CD14-positive monocyte (primary cell): Measurements from ENCODE around the gene LOXHD1. TPM values are rescaled to one million over a fixed set of nuclear protein-coding genes. Genes with fewer than 3 reads are reported as not detected.

Experiments
- DNase-seq, 3 donors: peaks; one replicate each; pipeline ENCODE4 v3.0.0-alpha.2; 2011 to 2022
- H2AFZ ChIP-seq: 2 replicates; pipeline ENCODE4 v1.6.0; 2012; ENCODE audit warnings: mild to moderate bottlenecking, low read depth, low read length, inconsistent platforms; ENCODE audit not compliant: insufficient read depth, poor library complexity, severe bottlenecking
- H3K27ac ChIP-seq, 2 donors: 1 replicate in 1 of 2; 2 replicates in 1 of 2; pipeline ENCODE4 v1.5.1; 2012 to 2013; ENCODE audit warnings: low read length in 2 of 2, control low read depth in 1 of 2, inconsistent platforms in 1 of 2, low read depth in 1 of 2, mild to moderate bottlenecking in 1 of 2
- H3K27me3 ChIP-seq, 2 donors: one replicate each; pipeline versions ENCODE4 v1.6.0 to v1.6.1; 2011 to 2013; ENCODE audit warnings: low read length in 2 of 2; ENCODE audit not compliant: control insufficient read depth in 2 of 2, insufficient read depth in 2 of 2
- H3K36me3 ChIP-seq, 2 donors: replicated peaks in 1 of 2; 1 replicate in 1 of 2; 2 replicates in 1 of 2; pipeline versions ENCODE4 v1.5.1 to v1.6.1; 2012 to 2013; ENCODE audit warnings: low read length in 2 of 2, control low read depth in 1 of 2, inconsistent platforms in 1 of 2, mild to moderate bottlenecking in 1 of 2; ENCODE audit not compliant: insufficient read depth in 2 of 2, control insufficient read depth in 1 of 2
- H3K4me1 ChIP-seq, 2 donors: 1 replicate in 1 of 2; 2 replicates in 1 of 2; pipeline versions ENCODE4 v1.5.1 to v1.6.1; 2012 to 2013; ENCODE audit warnings: low read length in 2 of 2, control low read depth in 1 of 2, inconsistent platforms in 1 of 2, mild to moderate bottlenecking in 1 of 2, moderate library complexity in 1 of 2; ENCODE audit not compliant: insufficient read depth in 2 of 2, control insufficient read depth in 1 of 2
- H3K4me2 ChIP-seq: replicated peaks from 2 replicates; pipeline ENCODE3; 2012; ENCODE audit warnings: low read length, moderate library complexity, mild to moderate bottlenecking; ENCODE audit not compliant: poor library complexity, severe bottlenecking; ENCODE audit errors: extremely low read depth
- H3K4me3 ChIP-seq, 3 experiments: fragments of 200-600 bp in 1 of 3; sonication (generic) in 1 of 3; replicated peaks in 1 of 3; 1 replicate in 2 of 3; 2 replicates in 1 of 3; pipeline ENCODE4 v1.5.1; 2011 to 2013; ENCODE audit warnings: low read length in 3 of 3, mild to moderate bottlenecking in 3 of 3, control low read depth in 2 of 3, low read depth in 2 of 3, inconsistent platforms in 1 of 3, moderate library complexity in 1 of 3
- H3K79me2 ChIP-seq: 2 replicates; pipeline ENCODE4 v1.6.0; 2012; ENCODE audit warnings: mild to moderate bottlenecking, control low read depth, inconsistent platforms, low read length, moderate library complexity; ENCODE audit not compliant: insufficient read depth
- H3K9ac ChIP-seq: 2 replicates; pipeline ENCODE4 v1.6.0; 2017; ENCODE audit warnings: low read length, mild to moderate bottlenecking; ENCODE audit not compliant: insufficient read depth, poor library complexity, severe bottlenecking
- H3K9me3 ChIP-seq, 2 donors: replicated peaks in 1 of 2; 1 replicate in 1 of 2; 2 replicates in 1 of 2; pipeline versions ENCODE4 v1.5.1 to v1.6.1; 2012 to 2013; ENCODE audit warnings: low read length in 2 of 2, control low read depth in 1 of 2; ENCODE audit not compliant: control insufficient read depth in 1 of 2, insufficient read depth in 1 of 2
- H4K20me1 ChIP-seq: 2 replicates; pipeline ENCODE4 v1.6.0; 2012; ENCODE audit warnings: mild to moderate bottlenecking, low read length, control low read depth, moderate library complexity; ENCODE audit not compliant: insufficient read depth
- H3K27ac Mint-ChIP-seq, 7 donors: one replicate each; pipeline ENCODE4 v1.8.0; 2020; ENCODE audit warnings: mild to moderate bottlenecking in 7 of 7, mixed read lengths in 7 of 7, moderate library complexity in 6 of 7, inconsistent platforms in 2 of 7
- H3K27me3 Mint-ChIP-seq, 3 donors: one replicate each; pipeline ENCODE4 v1.8.0; 2021 to 2022; ENCODE audit warnings: low read depth in 3 of 3, mild to moderate bottlenecking in 3 of 3, mixed read lengths in 3 of 3, moderate library complexity in 3 of 3, inconsistent platforms in 1 of 3
- H3K36me3 Mint-ChIP-seq, 2 donors: one replicate each; pipeline ENCODE4 v1.8.0; 2020; ENCODE audit warnings: mixed read lengths in 2 of 2, inconsistent platforms in 1 of 2, mild to moderate bottlenecking in 1 of 2
- H3K4me1 Mint-ChIP-seq: one replicate; pipeline ENCODE4 v1.8.0; 2020; ENCODE audit warnings: mild to moderate bottlenecking, mixed read lengths
- H3K4me3 Mint-ChIP-seq, 2 donors: one replicate each; pipeline ENCODE4 v1.8.0; 2020; ENCODE audit warnings: mild to moderate bottlenecking in 2 of 2, mixed read lengths in 2 of 2, moderate library complexity in 1 of 2
- H3K9me3 Mint-ChIP-seq, 7 donors: one replicate each; pipeline ENCODE4 v1.8.0; 2020 to 2022; ENCODE audit warnings: mixed read lengths in 7 of 7, mild to moderate bottlenecking in 6 of 7, moderate library complexity in 6 of 7, inconsistent platforms in 2 of 7
- WGBS: methylation state at CpG from one replicate; pipeline ENCODE4 v1.1.5; 2013; ENCODE audit warnings: missing lambda C conversion rate; ENCODE audit not compliant: insufficient coverage; 5-methylcytosine and 5-hydroxymethylcytosine counted together
- intact Hi-C, 2 donors: fragments of 100-400 bp; cut with micrococcal nuclease; formaldehyde crosslinking; loops; one replicate each; pipeline versions ENCODE4 v1.15.0 to v1.15.1; 2023
- polyA plus RNA-seq, 3 donors: library from polyadenylated mRNA; depleted of rRNA in 1 of 3; unstranded in 2 of 3; stranded (reverse) in 1 of 3; fragments of 300-500 nt in 2 of 3; fragments of >200 nt in 1 of 3; fragmentation: Illumina TruSeq in 2 of 3; gene quantifications; 1 replicate in 2 of 3; 2 replicates in 1 of 3; pipeline ENCODE4 v1.2.3, GENCODE V29; 2012 to 2021
- TF ChIP-seq, protein P1 (sequence below): fragments of 200-600 bp; IDR thresholded peaks from one replicate; pipeline ENCODE4 v1.8.0; 2022; ENCODE audit warnings: antibody characterized with exemption, mild to moderate bottlenecking

LOXHD1 gene
- polyA plus RNA-seq, 3 donors: 0.33 to 10.9 (median 0.61) TPM

GRCh38 chr18:46478796-46479195, 178.2 kb downstream of the LOXHD1 start:
- H3K4me2 ChIP-seq: no peak overlapping the region
- WGBS: 100% methylated on average over 1 of the region's 2 CpGs

DNA sequence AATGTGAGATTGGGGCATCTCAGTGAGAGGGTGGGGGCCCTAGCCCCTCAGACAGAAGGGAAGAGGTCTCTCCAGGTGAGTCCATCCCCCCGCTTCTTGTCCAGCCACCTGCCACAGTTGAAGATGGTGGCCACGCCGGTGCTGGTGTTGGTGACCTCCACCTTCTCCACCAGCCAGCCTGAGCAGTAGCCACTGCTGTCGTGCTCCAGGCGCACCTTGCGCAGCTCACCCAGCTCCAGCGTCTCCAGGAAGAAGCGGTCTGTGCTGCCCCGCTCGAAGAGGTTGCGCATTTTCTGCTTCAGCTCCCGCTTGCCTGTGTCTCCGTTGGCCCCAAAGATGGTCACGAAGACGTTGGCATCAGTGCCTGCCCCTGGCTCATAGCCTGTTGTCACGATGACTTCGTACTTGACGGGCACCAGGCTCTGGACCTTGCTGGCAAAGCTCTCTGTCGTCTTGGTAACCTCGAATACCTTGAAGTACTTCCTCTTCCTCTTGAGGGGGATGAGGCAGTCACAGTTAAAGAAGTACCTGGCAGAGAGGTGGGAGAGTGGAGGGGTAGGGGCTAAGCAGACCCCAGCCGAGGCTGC, 179.5 kb downstream of the LOXHD1 start:
- Histone ChIP-seq H3K4me2 (no peak overlapping the region), H3K27ac (no peak overlapping the region), H2AFZ (no peak overlapping the region), H3K4me1 (no peaks in the 10 kb centered on the region), H3K9ac (no peak overlapping the region), H3K36me3 (peaks cover 0 to 10% of the 10 kb centered on the region in 2 donors), H3K9me3 (peaks cover 9 to 10% of the 10 kb centered on the region in 2 donors), H3K79me2 (no peaks in the 10 kb centered on the region), H4K20me1 (no peaks in the 10 kb centered on the region), H3K27me3 (no peaks in the 10 kb centered on the region), H3K4me3 (no peak overlapping the region)
- Mint-ChIP-seq H3K27me3 (peaks cover 1 to 2% (median 1%) of the 10 kb centered on the region in 3 donors), H3K4me1 (no peaks in the 10 kb centered on the region), H3K9me3 (peaks cover 6 to 12% (median 11%) of the 10 kb centered on the region in 7 donors), H3K4me3 (no peak overlapping the region), H3K27ac (no peak overlapping the region), H3K36me3 (peaks cover 0 to 7% of the 10 kb centered on the region in 2 donors)
- intact Hi-C loops: no loop called here
- 91% methylated on average over 14 of the region's 21 CpGs for WGBS
- TF ChIP-seq, protein P1, sequence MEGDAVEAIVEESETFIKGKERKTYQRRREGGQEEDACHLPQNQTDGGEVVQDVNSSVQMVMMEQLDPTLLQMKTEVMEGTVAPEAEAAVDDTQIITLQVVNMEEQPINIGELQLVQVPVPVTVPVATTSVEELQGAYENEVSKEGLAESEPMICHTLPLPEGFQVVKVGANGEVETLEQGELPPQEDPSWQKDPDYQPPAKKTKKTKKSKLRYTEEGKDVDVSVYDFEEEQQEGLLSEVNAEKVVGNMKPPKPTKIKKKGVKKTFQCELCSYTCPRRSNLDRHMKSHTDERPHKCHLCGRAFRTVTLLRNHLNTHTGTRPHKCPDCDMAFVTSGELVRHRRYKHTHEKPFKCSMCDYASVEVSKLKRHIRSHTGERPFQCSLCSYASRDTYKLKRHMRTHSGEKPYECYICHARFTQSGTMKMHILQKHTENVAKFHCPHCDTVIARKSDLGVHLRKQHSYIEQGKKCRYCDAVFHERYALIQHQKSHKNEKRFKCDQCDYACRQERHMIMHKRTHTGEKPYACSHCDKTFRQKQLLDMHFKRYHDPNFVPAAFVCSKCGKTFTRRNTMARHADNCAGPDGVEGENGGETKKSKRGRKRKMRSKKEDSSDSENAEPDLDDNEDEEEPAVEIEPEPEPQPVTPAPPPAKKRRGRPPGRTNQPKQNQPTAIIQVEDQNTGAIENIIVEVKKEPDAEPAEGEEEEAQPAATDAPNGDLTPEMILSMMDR: no peak
- DNase-seq: no peak

More at GRCh38 chr18:46478796-46479195, 178.2 kb downstream of the LOXHD1 start:
- H3K27me3 ChIP-seq: no peaks in the 10 kb centered on the region
- no peak overlapping the region for H2AFZ ChIP-seq
- no peaks in the 10 kb centered on the region for H3K4me1 ChIP-seq
- no peak for DNase-seq
- H3K4me3 ChIP-seq: no peak overlapping the region
- H3K9me3 ChIP-seq: peaks cover 14 to 16% of the 10 kb centered on the region in 2 donors
- TF ChIP-seq, protein P1: no peak
- H4K20me1 ChIP-seq: no peaks in the 10 kb centered on the region
- no peaks in the 10 kb centered on the region for H3K4me1 Mint-ChIP-seq
- peaks cover 5 to 23% of the 10 kb centered on the region in 2 donors for H3K36me3 ChIP-seq
- H3K27me3 Mint-ChIP-seq: peaks cover 1 to 2% (median 1%) of the 10 kb centered on the region in 3 donors
- no peak overlapping the region for H3K27ac ChIP-seq
- peaks cover 0 to 14% of the 10 kb centered on the region in 2 donors for H3K36me3 Mint-ChIP-seq
- peaks cover 7 to 15% (median 13%) of the 10 kb centered on the region in 7 donors for H3K9me3 Mint-ChIP-seq
- H3K9ac ChIP-seq: no peak overlapping the region
- H3K79me2 ChIP-seq: no peaks in the 10 kb centered on the region
- H3K4me3 Mint-ChIP-seq: no peak overlapping the region
- no peak overlapping the region for H3K27ac Mint-ChIP-seq
- intact Hi-C loops: no loop called here
